Large intestine (tissue), 3 donors: ENCODE measurements around the gene CTLA4. TPM values are rescaled to one million over a fixed set of nuclear protein-coding genes. Genes with fewer than 3 reads are reported as not detected.

Experiments
- DNase-seq, 2 donors: peaks; one replicate each; pipeline versions ENCODE4 v3.0.0 to v3.0.0-alpha.2; 2013
- H3K27ac ChIP-seq: one replicate; pipeline ENCODE4 v1.5.1; 2013; ENCODE audit warnings: low read length
- H3K27me3 ChIP-seq: 2 replicates; pipeline ENCODE4 v1.6.1; 2013; ENCODE audit warnings: low read length; ENCODE audit not compliant: control insufficient read depth, insufficient read depth
- H3K36me3 ChIP-seq: 2 replicates; pipeline ENCODE4 v1.6.1; 2013; ENCODE audit warnings: low read length; ENCODE audit not compliant: control insufficient read depth, insufficient read depth
- H3K4me1 ChIP-seq: one replicate; pipeline ENCODE4 v1.6.1; 2013; ENCODE audit warnings: low read length; ENCODE audit not compliant: control insufficient read depth, insufficient read depth
- H3K4me3 ChIP-seq: one replicate; pipeline ENCODE4 v1.5.1; 2013; ENCODE audit warnings: low read length
- H3K9me3 ChIP-seq: one replicate; pipeline ENCODE4 v1.6.1; 2013; ENCODE audit warnings: mild to moderate bottlenecking, low read depth, low read length, moderate library complexity; ENCODE audit not compliant: control insufficient read depth
- whole genome bisulfite sequencing: methylation state at CpG from one replicate; pipeline ENCODE4 v1.1.5; 2013; ENCODE audit warnings: low lambda C conversion rate; ENCODE audit not compliant: insufficient coverage; 5-methylcytosine and 5-hydroxymethylcytosine counted together
- polyA plus RNA-seq: library from polyadenylated mRNA; unstranded; fragments of 120-200 nt; gene quantifications from one replicate; pipeline ENCODE4 v1.2.1, GENCODE V29; 2013

The CTLA4 gene
- polyA plus RNA-seq, 1 donor: 0.33 TPM

DNA sequence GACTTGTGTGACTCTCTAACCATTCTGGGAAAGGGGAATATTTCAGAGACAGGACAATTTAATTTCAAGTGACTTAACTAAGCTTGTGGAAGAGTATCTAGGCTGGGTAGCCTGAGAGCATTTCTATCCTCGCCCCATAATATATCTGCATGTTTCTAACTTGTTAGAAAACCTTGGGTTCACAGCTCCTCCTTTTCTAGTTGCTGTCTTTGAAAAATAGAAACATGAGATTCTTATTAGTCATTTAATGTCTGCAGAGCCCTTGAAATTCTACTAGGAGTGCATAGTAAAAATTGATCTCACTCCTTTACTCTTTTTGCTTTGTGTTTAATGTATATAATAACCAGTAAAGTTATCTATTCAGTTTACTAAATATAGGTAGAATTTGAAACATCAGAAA is 22.4 kb downstream of the CTLA4 start:
- no peaks in the 10 kb centered on the region for H3K36me3 ChIP-seq
- WGBS: no CpG with 5 or more reads among the region's 1 CpG
- no peak for DNase-seq
- no peak overlapping the region for H3K4me3 ChIP-seq
- no peaks in the 10 kb centered on the region for H3K27me3 ChIP-seq
- H3K4me1 ChIP-seq: no peaks in the 10 kb centered on the region
- H3K27ac ChIP-seq: no peak overlapping the region
- H3K9me3 ChIP-seq: no peaks in the 10 kb centered on the region

DNA sequence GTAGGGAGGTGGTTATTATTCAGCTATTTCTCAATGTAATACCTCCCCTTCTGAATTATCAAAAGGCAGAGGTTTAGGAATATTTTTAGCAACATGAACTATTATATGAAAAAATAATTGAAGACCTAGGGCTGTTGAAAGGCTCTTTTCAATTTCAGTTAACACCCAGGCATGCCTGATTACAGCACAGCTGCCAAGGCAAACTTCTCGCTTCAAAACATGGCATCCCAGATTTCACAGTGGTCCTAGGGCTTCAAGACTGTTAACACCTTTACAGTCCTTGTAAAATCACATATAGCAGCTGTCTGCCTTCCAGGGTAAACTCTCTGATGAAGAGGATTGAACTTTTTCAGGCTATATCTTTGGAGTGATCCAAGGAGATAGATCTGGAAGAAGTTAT is 23.2 kb downstream of the CTLA4 start:
- no CpG with 5 or more reads among the region's 1 CpG for WGBS
- Histone ChIP-seq H3K4me3 (no peak overlapping the region), H3K36me3 (no peaks in the 10 kb centered on the region), H3K27me3 (no peaks in the 10 kb centered on the region), H3K9me3 (no peaks in the 10 kb centered on the region), H3K27ac (no peak overlapping the region), H3K4me1 (no peaks in the 10 kb centered on the region)
- no peak for DNase-seq

DNA sequence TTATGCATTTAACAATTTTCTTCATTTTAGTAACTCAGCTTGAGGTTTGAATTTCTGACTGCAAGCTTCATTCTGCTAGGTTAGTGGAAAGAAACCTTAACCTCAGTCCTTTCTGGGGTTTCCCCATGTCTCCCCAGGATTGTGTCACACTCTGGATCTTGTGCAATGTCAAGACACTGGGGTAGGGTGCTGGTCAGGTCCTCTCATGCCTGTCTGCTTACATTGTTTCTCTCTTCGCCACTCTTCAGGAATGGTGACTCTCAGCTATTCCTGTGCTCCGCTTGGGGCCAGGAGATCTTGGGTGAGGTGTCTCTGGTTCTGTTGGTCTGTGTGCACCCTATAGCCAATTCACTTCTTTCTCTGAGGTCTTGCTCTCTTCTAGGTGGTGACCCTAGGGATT is 23.9 kb downstream of the CTLA4 start:
- no peaks in the 10 kb centered on the region for H3K4me1 ChIP-seq
- DNase-seq: no peak
- no peaks in the 10 kb centered on the region for H3K9me3 ChIP-seq
- WGBS: no CpG with 5 or more reads among the region's 2 CpGs
- no peaks in the 10 kb centered on the region for H3K36me3 ChIP-seq
- H3K27ac ChIP-seq: no peak overlapping the region
- no peak overlapping the region for H3K4me3 ChIP-seq
- H3K27me3 ChIP-seq: no peaks in the 10 kb centered on the region

DNA sequence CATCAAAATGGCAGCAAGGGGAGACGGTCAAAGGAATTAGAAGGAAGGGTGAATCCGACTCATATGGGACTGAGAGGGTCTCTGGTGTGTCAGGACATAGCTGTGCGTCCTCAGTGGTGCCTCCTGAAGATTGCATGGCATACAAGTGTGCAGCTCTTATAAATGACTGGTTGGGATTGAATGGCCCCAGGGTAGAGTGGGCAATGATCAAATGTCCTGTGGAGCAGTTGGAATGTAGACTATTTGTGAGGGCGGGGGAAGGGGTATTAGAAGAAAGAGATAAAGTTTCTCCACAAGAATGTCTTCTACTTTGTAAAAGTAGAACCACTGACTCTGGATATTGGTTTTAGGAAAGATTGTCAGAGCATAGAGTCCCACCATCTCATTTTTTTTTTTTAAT is 24.6 kb downstream of the CTLA4 start:
- Histone ChIP-seq H3K4me3 (no peak overlapping the region), H3K36me3 (no peaks in the 10 kb centered on the region), H3K27ac (no peak overlapping the region), H3K4me1 (no peaks in the 10 kb centered on the region), H3K9me3 (no peaks in the 10 kb centered on the region), H3K27me3 (no peaks in the 10 kb centered on the region)
- WGBS: no CpG with 5 or more reads among the region's 4 CpGs
- DNase-seq: no peak

DNA sequence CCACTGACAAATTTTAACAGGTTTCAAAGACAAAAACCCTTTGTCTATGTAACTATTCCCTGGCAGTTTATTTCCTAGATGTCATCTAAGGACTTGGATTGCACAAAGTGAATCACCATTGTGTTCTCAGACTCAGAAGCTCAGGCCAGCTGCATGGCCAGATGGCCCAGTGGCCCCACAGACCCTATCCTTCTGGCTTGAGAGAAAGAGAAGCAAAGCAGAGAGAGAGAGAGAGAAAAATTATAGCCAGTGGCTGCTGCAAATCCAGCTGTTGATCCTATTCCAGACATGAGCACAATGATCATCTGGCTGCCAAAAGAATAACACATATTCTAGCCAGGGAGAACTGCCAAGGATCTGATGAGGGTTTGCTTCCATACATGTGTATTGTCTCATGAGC is 25.8 kb downstream of the CTLA4 start:
- H3K27ac ChIP-seq: no peak overlapping the region

DNA sequence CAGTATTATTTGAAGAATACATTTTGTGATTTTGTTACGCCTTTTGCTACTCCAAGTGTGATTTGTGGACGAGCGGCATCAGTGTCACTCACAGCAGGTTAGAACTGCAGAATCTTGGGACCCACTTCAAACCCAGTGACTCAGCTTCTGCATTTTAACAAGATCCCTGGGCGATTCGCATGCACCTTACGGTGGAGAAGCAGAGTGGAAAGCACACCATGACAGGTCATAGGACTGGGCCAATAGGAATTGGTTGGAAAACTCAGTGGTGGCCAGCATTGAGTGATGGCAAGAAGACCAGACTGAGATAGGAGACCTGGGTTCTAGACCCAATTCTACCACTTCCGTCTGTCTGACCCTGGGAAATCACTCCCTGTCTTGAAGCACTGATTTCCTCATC is 26.3 kb downstream of the CTLA4 start:
- WGBS: 94% methylated on average over 2 of the region's 7 CpGs
- DNase-seq: no peak
- no peaks in the 10 kb centered on the region for H3K27me3 ChIP-seq
- no peaks in the 10 kb centered on the region for H3K36me3 ChIP-seq
- H3K4me1 ChIP-seq: no peaks in the 10 kb centered on the region
- H3K27ac ChIP-seq: no peak overlapping the region
- H3K4me3 ChIP-seq: no peak overlapping the region
- H3K9me3 ChIP-seq: no peaks in the 10 kb centered on the region

More for the DNA sequence above, 25.8 kb downstream of the CTLA4 start:
- Histone ChIP-seq H3K4me1 (no peaks in the 10 kb centered on the region), H3K27me3 (no peaks in the 10 kb centered on the region), H3K9me3 (no peaks in the 10 kb centered on the region), H3K4me3 (no peak overlapping the region), H3K36me3 (no peaks in the 10 kb centered on the region)
- DNase-seq: peak; percentile 23 to 34

DNA sequence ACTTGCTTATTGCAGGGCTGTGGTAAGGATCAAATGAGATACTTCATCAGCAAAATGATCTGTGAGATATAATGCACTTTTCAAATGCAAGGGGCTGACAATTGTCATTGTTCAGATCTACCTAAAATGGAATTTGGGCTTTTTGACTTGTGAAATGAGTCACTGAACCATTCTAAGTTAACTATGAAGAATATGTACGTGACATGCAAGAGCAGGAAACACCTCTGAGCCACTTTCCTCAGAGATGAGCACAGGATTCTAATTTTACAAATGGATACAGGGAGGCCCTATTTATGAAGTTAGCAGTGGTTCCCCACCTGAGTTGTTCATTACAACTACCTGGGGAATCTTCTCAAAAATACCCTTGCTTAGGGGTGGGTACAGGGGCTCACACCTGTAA is 26.7 kb downstream of the CTLA4 start:
- no peak for DNase-seq
- no CpG with 5 or more reads among the region's 1 CpG for WGBS
- H3K27ac ChIP-seq: no peak overlapping the region
- no peaks in the 10 kb centered on the region for H3K9me3 ChIP-seq
- no peaks in the 10 kb centered on the region for H3K4me1 ChIP-seq
- H3K36me3 ChIP-seq: no peaks in the 10 kb centered on the region
- no peak overlapping the region for H3K4me3 ChIP-seq
- no peaks in the 10 kb centered on the region for H3K27me3 ChIP-seq

DNA sequence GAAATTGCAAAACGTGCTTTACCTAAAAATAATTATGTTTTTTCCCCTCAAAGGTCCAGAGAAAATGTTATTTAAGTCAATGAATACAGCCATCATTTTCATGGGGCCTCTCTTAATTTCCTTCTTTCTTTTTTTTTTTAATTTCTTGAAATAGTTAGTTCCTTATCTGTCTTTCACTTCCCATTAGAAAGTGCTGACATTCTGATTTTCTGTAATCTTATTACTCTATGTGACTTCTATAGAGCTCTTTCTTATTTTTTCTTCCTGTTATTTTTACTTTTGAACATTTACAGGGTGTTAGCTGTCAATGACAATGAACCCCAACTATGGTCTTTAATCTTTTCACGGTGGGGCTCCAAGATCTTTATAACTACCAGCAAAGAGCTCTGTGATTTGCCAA is 30.0 kb downstream of the CTLA4 start:
- Histone ChIP-seq H3K27ac (no peak overlapping the region), H3K27me3 (no peaks in the 10 kb centered on the region), H3K4me3 (no peak overlapping the region), H3K36me3 (no peaks in the 10 kb centered on the region), H3K9me3 (peaks cover 4% of the 10 kb centered on the region), H3K4me1 (no peaks in the 10 kb centered on the region)
- DNase-seq: no peak
- 88% methylated on average over 1 of the region's 2 CpGs for WGBS

DNA sequence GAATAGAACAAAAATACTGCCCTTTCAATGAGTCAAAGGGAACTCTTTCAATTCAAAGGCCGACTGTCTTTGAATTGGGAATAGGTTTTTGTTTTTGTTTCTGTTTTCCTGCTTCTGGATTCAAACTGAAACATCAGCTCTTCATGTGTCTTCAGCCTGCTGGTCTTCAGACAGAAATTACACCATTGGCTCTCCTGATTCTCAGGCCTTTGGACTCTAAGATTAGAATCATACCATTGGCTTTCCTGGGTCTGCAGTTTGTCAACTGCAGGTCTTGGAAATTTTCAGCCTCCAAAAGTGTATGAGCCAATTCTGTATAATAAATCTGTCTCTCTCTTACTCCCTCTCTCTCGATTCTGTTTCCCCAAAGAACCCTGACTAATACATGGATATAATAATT is 31.1 kb downstream of the CTLA4 start:
- no peaks in the 10 kb centered on the region for H3K4me1 ChIP-seq
- H3K36me3 ChIP-seq: no peaks in the 10 kb centered on the region
- no peak overlapping the region for H3K4me3 ChIP-seq
- no peaks in the 10 kb centered on the region for H3K27me3 ChIP-seq
- no peak for DNase-seq
- H3K9me3 ChIP-seq: peaks cover 4% of the 10 kb centered on the region
- no peak overlapping the region for H3K27ac ChIP-seq
- WGBS: 86% methylated on average over 1 of the region's 2 CpGs

DNA sequence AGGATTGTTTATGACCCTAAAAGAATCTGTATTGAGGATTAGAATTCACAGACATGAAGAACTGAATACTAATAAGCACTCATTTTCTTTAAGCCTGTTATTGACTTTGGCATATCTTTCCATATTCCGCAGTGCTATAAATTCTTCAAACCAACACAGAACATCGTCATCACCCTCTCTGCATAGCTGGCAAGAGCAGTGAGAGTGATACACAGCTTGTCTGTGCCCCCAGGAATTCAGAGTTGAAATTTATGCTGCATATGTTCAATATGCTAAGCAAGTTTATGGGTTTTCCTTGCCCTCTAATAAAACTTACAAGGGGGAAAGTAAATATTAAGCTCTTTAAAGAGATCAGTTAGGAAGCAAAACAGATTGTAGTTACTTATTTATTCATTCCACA is 32.7 kb downstream of the CTLA4 start:
- no peak overlapping the region for H3K27ac ChIP-seq
- 20% methylated on average over 1 of the region's 2 CpGs for WGBS
- no peak for DNase-seq

DNA sequence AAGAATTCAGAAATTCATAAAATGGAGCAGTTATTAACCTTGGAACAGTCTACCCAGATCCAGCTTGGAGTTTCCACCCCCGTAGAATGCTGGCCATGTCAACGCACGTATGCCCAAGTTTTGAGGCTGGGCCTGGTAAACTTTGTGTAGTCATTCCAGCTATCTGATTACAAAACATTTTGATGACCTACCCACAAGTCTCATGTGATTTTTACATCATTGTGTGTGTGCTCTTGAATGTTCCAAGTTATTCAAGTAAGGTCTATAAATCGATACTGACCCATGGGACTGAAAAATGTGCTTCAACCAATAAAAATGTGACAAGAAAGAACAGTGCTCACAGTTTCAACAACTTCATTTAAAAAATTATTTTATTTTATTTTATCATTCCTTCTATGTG is 36.5 kb downstream of the CTLA4 start:
- Histone ChIP-seq H3K36me3 (no peaks in the 10 kb centered on the region), H3K27me3 (no peaks in the 10 kb centered on the region), H3K4me3 (no peak overlapping the region), H3K9me3 (peaks cover 4% of the 10 kb centered on the region), H3K27ac (no peak overlapping the region), H3K4me1 (no peaks in the 10 kb centered on the region)
- 100% methylated on average over 1 of the region's 4 CpGs for WGBS
- no peak for DNase-seq

More for the DNA sequence above, 32.7 kb downstream of the CTLA4 start:
- Histone ChIP-seq H3K36me3 (no peaks in the 10 kb centered on the region), H3K27me3 (no peaks in the 10 kb centered on the region), H3K9me3 (peaks cover 4% of the 10 kb centered on the region), H3K4me3 (no peak overlapping the region), H3K4me1 (no peaks in the 10 kb centered on the region)
